HL-60 (cell line): ENCODE data around the gene HS6ST2.
"Not testable (repeated sequence)": the region's sequence is repeated elsewhere in the genome, so short reads cannot be mapped to it uniquely, and the experiment has no call there.

Experiments used
- DNase-seq, 2 experiments: peaks; one replicate each; pipeline ENCODE4 v3.0.0-alpha.2; 2010 to 2020; ENCODE audit warnings: low read depth in 1 of 2, low spot score in 1 of 2
- H3K27ac ChIP-seq: fragments of 250-450 bp; sonication (Bioruptor Pico); replicated peaks from 2 replicates; pipeline ENCODE4 v1.5.1; 2020; ENCODE audit warnings: mild to moderate bottlenecking, moderate library complexity
- H3K27me3 ChIP-seq: fragments of 250-450 bp; sonication (Bioruptor Pico); 2 replicates; pipeline ENCODE4 v1.5.1; 2021; ENCODE audit warnings: mild to moderate bottlenecking, moderate library complexity; ENCODE audit not compliant: insufficient read depth, poor library complexity, severe bottlenecking
- H3K4me3 ChIP-seq: replicated peaks from 2 replicates; pipeline ENCODE4 v1.5.1; 2011; ENCODE audit warnings: mild to moderate bottlenecking, control low read depth, low read length; ENCODE audit not compliant: insufficient read depth
- GABPA ChIP-seq: IDR thresholded peaks from 2 replicates; pipeline ENCODE4 v1.6.1; 2012; ENCODE audit warnings: low read depth
- POLR2AphosphoS5 ChIP-seq: IDR thresholded peaks from 2 replicates; pipeline ENCODE4 v1.6.1; 2012; ENCODE audit warnings: low read depth
- SPI1 ChIP-seq: IDR thresholded peaks from 2 replicates; pipeline ENCODE4 v1.6.1; 2012; ENCODE audit warnings: low read depth, mild to moderate bottlenecking, borderline replicate concordance
- TF ChIP-seq, protein P1 (sequence below): IDR thresholded peaks from 2 replicates; pipeline ENCODE4 v1.6.1; 2012; ENCODE audit warnings: low read depth; ENCODE audit not compliant: insufficient replicate concordance
- TF ChIP-seq, protein P2 (sequence below): IDR thresholded peaks from one replicate; pipeline ENCODE4 v1.5.1; 2011; ENCODE audit warnings: low read length, control low read depth, inconsistent platforms; ENCODE audit not compliant: insufficient read depth

Gene HS6ST2

DNA sequence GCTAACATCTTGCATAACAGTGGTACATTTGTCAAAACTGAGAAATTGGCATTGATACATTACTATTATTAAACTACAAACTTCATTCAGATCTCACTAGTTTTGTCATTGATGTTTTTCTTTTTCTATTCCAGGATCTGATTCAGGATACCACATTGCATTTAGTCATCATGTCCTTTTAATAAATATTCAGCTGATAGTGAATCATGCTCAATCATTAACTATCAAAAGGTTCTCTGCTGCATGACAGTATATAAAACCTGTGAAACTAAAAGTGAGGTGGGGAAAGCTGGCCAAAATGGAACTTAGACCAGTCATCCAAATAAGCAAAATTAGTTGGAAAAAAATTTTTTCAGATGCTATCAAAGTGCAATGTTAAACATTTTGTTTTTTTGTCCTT is 28.1 kb upstream of the HS6ST2 start:
- H3K27me3 ChIP-seq, result no peaks in the 10 kb centered on the region

DNA sequence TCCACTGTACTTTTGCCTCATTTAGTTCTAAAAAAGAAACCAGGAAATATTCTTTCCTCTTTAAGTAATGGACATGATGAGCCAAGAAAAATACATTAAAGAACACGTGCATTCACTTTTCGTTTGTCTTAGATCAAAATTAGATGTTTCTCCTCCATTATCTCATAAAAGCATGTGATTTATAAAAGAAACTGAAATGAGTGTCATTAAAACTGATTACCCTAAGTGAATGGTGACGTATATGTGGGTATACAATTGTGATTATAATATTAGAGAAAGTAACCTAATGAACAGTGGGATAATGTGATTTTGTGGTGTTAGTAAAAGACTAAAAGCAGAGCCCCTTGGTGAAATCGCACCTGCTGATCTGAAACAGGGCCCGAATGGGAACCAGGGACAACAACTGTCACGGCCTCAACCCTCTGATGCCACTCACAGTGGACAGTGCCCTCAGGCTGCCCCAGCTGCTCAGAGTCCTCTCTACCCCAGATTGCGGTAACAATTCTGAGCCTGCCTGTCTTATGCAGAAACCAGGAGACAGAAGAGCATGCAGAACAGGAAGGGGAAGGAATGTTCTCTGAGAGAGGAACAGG is 25.7 kb upstream of the HS6ST2 start:
- no peak for DNase-seq
- no peak overlapping the region for H3K4me3 ChIP-seq
- TF ChIP-seq GABPA, result no peak
- TF ChIP-seq SPI1, result no peak
- no peak for TF ChIP-seq POLR2AphosphoS5
- TF ChIP-seq, protein P1, sequence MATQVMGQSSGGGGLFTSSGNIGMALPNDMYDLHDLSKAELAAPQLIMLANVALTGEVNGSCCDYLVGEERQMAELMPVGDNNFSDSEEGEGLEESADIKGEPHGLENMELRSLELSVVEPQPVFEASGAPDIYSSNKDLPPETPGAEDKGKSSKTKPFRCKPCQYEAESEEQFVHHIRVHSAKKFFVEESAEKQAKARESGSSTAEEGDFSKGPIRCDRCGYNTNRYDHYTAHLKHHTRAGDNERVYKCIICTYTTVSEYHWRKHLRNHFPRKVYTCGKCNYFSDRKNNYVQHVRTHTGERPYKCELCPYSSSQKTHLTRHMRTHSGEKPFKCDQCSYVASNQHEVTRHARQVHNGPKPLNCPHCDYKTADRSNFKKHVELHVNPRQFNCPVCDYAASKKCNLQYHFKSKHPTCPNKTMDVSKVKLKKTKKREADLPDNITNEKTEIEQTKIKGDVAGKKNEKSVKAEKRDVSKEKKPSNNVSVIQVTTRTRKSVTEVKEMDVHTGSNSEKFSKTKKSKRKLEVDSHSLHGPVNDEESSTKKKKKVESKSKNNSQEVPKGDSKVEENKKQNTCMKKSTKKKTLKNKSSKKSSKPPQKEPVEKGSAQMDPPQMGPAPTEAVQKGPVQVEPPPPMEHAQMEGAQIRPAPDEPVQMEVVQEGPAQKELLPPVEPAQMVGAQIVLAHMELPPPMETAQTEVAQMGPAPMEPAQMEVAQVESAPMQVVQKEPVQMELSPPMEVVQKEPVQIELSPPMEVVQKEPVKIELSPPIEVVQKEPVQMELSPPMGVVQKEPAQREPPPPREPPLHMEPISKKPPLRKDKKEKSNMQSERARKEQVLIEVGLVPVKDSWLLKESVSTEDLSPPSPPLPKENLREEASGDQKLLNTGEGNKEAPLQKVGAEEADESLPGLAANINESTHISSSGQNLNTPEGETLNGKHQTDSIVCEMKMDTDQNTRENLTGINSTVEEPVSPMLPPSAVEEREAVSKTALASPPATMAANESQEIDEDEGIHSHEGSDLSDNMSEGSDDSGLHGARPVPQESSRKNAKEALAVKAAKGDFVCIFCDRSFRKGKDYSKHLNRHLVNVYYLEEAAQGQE, result no peak
- TF ChIP-seq, protein P2, sequence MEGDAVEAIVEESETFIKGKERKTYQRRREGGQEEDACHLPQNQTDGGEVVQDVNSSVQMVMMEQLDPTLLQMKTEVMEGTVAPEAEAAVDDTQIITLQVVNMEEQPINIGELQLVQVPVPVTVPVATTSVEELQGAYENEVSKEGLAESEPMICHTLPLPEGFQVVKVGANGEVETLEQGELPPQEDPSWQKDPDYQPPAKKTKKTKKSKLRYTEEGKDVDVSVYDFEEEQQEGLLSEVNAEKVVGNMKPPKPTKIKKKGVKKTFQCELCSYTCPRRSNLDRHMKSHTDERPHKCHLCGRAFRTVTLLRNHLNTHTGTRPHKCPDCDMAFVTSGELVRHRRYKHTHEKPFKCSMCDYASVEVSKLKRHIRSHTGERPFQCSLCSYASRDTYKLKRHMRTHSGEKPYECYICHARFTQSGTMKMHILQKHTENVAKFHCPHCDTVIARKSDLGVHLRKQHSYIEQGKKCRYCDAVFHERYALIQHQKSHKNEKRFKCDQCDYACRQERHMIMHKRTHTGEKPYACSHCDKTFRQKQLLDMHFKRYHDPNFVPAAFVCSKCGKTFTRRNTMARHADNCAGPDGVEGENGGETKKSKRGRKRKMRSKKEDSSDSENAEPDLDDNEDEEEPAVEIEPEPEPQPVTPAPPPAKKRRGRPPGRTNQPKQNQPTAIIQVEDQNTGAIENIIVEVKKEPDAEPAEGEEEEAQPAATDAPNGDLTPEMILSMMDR, result no peak
- no peak overlapping the region for H3K27ac ChIP-seq
- H3K27me3 ChIP-seq, result no peaks in the 10 kb centered on the region

More for the DNA sequence above, 28.1 kb upstream of the HS6ST2 start:
- DNase-seq, result no peak
- TF ChIP-seq, protein P2, result no peak
- no peak for TF ChIP-seq GABPA
- no peak for TF ChIP-seq SPI1
- TF ChIP-seq, protein P1, result no peak
- TF ChIP-seq POLR2AphosphoS5, result no peak
- Histone ChIP-seq H3K27ac (no peak overlapping the region), H3K4me3 (no peak overlapping the region)

DNA sequence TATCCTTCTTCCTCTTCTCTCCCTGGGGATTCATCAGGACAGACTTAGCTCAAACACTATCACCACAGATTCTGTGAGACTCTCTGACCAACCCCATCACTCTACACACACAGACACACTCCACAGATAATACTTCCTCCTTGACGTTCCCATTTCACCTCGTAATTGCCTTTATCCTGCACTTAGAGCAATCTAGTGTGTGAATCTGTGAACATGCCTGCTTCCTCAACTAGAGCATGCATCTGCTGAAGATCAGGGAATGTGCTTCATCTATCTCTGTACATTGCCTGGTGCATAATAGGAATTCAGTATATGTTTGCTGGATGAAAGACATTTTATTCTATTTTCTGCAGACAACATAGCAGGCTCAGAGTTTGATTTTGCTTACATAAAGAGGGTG is 25.1 kb upstream of the HS6ST2 start:
- no peaks in the 10 kb centered on the region for H3K27me3 ChIP-seq

DNA sequence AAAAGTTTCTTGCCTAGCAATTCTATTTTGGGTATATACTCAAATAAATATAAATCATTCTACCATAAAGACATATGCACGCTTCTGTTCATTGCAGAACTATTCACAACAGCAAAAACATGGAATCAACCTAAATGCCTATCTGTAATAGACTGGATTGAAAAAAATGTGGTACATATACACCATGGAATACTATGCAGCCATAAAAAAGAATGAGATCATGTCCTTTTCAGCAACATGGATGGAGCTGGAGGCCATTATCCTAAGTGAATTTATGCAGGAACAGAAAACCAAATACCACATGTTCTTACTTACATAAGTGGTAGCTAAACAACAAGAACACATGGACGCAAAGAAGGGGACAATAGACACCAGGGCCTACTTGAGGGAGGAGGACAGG is 21.6 kb upstream of the HS6ST2 start:
- not testable (repeated sequence) for DNase-seq, H3K4me3 ChIP-seq, H3K27ac ChIP-seq, H3K27me3 ChIP-seq

More for the DNA sequence above, 25.1 kb upstream of the HS6ST2 start:
- TF ChIP-seq, protein P2, result no peak
- TF ChIP-seq POLR2AphosphoS5, result no peak
- TF ChIP-seq SPI1, result no peak
- TF ChIP-seq, protein P1, result no peak
- TF ChIP-seq GABPA, result no peak
- Histone ChIP-seq H3K4me3 (no peak overlapping the region), H3K27ac (no peak overlapping the region)
- DNase-seq, result no peak
